Measurements from ENCODE around the gene RHOU.

DNA sequence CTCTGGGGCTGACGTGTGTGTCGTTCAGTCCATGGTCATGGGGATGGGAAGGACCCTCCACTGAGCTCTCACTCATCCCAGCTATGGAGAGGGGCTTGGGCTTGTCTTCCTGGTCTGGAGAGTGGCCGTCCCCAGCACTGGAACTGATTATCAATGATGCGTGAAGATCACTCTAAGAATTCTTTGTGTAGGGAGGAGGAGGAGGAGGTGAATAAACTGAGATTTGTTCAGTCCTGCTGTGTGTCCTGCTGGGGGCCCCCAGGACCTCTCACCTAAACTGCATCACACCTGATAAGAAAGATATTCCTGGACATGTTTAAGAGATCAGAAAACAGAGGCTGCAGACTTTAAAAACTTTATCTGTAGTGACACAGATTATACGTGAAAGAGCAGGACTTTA lies 21.2 kb downstream of the RHOU start:
- TF ChIP-seq, protein P1, sequence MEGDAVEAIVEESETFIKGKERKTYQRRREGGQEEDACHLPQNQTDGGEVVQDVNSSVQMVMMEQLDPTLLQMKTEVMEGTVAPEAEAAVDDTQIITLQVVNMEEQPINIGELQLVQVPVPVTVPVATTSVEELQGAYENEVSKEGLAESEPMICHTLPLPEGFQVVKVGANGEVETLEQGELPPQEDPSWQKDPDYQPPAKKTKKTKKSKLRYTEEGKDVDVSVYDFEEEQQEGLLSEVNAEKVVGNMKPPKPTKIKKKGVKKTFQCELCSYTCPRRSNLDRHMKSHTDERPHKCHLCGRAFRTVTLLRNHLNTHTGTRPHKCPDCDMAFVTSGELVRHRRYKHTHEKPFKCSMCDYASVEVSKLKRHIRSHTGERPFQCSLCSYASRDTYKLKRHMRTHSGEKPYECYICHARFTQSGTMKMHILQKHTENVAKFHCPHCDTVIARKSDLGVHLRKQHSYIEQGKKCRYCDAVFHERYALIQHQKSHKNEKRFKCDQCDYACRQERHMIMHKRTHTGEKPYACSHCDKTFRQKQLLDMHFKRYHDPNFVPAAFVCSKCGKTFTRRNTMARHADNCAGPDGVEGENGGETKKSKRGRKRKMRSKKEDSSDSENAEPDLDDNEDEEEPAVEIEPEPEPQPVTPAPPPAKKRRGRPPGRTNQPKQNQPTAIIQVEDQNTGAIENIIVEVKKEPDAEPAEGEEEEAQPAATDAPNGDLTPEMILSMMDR (IDR thresholded peaks at IDR 0.05): no peak
- TF ChIP-seq POLR2A (IDR thresholded peaks at IDR 0.05): no peak
